ENCODE measurements around the gene UBR1.

The UBR1 gene

DNA sequence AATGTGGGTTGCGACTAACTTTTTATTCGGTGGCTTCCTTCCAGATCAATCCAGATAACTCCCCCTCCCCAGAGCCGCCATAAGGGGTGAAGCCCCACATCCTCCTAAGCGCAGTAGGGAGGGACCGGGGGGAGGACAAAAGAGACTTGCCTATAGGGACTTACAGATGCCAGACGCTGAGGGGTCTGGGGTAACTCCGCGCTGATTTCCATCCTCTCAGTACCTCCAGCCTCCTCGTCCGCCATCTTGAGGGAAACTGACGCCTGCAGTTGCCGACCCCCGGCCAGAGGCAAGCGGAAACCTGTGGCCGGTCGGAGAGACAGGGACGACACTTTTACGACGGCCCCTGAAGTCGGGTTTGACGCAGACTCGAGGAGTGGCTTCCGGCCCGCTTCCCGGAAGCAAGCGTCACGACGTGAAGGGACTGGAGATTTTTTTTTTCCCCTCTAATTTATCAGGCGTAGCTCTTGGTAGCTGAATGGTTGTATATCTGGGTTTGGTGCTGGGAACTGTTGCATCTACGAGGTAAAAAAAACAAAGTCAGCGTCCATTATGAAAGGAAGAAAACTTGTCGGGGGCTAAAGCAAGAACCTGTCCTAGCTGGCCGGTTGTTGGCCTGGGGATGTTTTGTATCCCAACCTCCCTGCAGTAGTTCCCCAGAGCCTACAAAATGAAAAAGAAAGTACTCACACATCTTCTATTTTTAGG, at the start of gene UBR1:
UBR1 (minus strand) TSS at position 261 of the 708 bp plus-strand sequence; CDS start at position 245, 16 bp downstream.
- peak within 1 kb of the TSS; percentile 95 for H3K4me3 ChIP-seq (ENCODE audit: low read depth, low read length)
- TF ChIP-seq CTCF (conservative IDR thresholded peaks at IDR 0.05; ENCODE audit: low read depth, low read length), result no peak
- peak; percentile 93 for DNase-seq (ENCODE audit: low read depth)

GRCh38 chr15:43153269-43153668, 47.4 kb upstream of the UBR1 start:
- H3K4me3 ChIP-seq (ENCODE audit: low read depth, low read length), result no peak overlapping the region
- no peak for DNase-seq (ENCODE audit: low read depth)
- no peak for TF ChIP-seq CTCF (conservative IDR thresholded peaks at IDR 0.05; ENCODE audit: low read depth, low read length)

- H3K4me3 ChIP-seq (ENCODE audit: low read depth, low read length), result no peak overlapping the region
- no peak for DNase-seq (ENCODE audit: low read depth)
- no peak for TF ChIP-seq CTCF (conservative IDR thresholded peaks at IDR 0.05; ENCODE audit: low read depth, low read length)
Observed at GRCh38 chr15:43151688-43152087, 45.9 kb upstream of the UBR1 start.

DNA sequence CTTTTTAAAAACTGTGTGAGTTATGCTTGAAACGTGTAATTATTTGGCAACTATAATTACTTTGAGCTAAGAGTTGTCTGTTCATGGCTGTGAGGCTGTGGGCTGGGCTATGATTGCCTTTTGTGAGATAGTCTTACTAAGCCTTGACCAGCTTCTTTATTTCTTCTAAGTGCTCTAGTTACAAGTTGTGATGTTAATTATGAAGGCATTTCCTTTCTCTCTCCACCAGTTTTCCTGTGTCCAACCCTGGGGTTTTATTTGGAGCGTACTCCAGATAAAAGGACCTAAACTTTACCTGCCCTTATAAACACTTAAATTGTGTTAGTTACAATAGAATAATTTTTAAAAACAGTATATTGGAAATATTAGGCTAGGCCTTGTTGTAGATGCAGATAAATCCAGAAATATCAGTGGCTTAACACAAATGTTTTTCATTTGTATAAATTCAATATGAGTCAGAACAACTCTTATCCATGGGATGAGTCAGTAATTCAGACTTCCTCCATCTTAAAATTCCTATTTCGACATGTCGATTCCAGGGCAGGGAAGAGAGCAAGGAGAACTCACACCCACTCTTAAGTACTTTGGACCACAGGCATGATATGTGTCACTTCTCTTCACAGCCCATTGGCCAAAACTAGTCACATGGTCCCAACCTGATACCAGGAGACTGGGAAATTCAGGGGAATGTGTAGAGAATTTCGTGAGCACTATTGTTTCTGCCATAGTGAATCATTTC, 44.5 kb upstream of the UBR1 start:
- DNase-seq (ENCODE audit: low read depth), result peak; percentile 90
- no peak for TF ChIP-seq CTCF (conservative IDR thresholded peaks at IDR 0.05; ENCODE audit: low read depth, low read length)
- no peak overlapping the region for H3K4me3 ChIP-seq (ENCODE audit: low read depth, low read length)

- TF ChIP-seq CTCF (conservative IDR thresholded peaks at IDR 0.05; ENCODE audit: low read depth, low read length), result no peak
- no peak overlapping the region for H3K4me3 ChIP-seq (ENCODE audit: low read depth, low read length)
- DNase-seq (ENCODE audit: low read depth), result no peak
Observed at GRCh38 chr15:43146184-43146583, 40.3 kb upstream of the UBR1 start.

GRCh38 chr15:43144512-43144911, 38.7 kb upstream of the UBR1 start:
- H3K4me3 ChIP-seq (ENCODE audit: low read depth, low read length), result no peak overlapping the region
- DNase-seq (ENCODE audit: low read depth), result no peak
- no peak for TF ChIP-seq CTCF (conservative IDR thresholded peaks at IDR 0.05; ENCODE audit: low read depth, low read length)

All from choroid plexus epithelial cell (primary cell).